Measurements from ENCODE around the gene REPIN1. TPM values are rescaled to one million over a fixed set of nuclear protein-coding genes. Genes with fewer than 3 reads are reported as not detected.

The REPIN1 gene
- total RNA-seq, 3 donors from 2014 or later, result 151 to 228 (median 202) TPM

GRCh38 chr7:150323682-150324372, 44.8 kb upstream of the REPIN1 start:
- Histone ChIP-seq H3K36me3 (ENCODE audit: low read depth) (no peaks in the 10 kb centered on the region), H3K4me3 (peak overlapping the region; percentile 77), H3K4me1 (ENCODE audit: low read depth) (peaks cover 20% of the 10 kb centered on the region), H3K9me3 (no peaks in the 10 kb centered on the region)
- TF ChIP-seq CTCF (IDR thresholded peaks at IDR 0.05), result no peak
- DNase-seq, result peak in 1 of 3 donors; percentile 52
- ATAC-seq, result peak; percentile 56
- intact Hi-C loops (cut with DNase I, micrococcal nuclease), result no loop called here

GRCh38 chr7:150324373-150324961, 44.2 kb upstream of the REPIN1 start:
- intact Hi-C loops (cut with DNase I, micrococcal nuclease), result no loop called here
- TF ChIP-seq CTCF (IDR thresholded peaks at IDR 0.05), result no peak
- no peaks in the 10 kb centered on the region for H3K36me3 ChIP-seq (ENCODE audit: low read depth)
- peaks cover 20% of the 10 kb centered on the region for H3K4me1 ChIP-seq (ENCODE audit: low read depth)
- ATAC-seq, result peak; percentile 62
- H3K4me3 ChIP-seq, result no peak overlapping the region
- no peaks in the 10 kb centered on the region for H3K9me3 ChIP-seq
- peak; percentile 52 to 65 (median 57) for DNase-seq

- DNase-seq, result peak; percentile 23 to 69 (median 58)
- no peak for TF ChIP-seq CTCF (IDR thresholded peaks at IDR 0.05)
- ATAC-seq, result no peak
- Histone ChIP-seq H3K4me1 (ENCODE audit: low read depth) (peaks cover 20% of the 10 kb centered on the region), H3K4me3 (no peak overlapping the region), H3K36me3 (ENCODE audit: low read depth) (no peaks in the 10 kb centered on the region), H3K9me3 (no peaks in the 10 kb centered on the region)
- intact Hi-C loops (cut with DNase I, micrococcal nuclease), result no loop called here
Observed at GRCh38 chr7:150325110-150325611, 43.5 kb upstream of the REPIN1 start.

- H3K36me3 ChIP-seq (ENCODE audit: low read depth), result no peaks in the 10 kb centered on the region
- intact Hi-C loops (cut with DNase I, micrococcal nuclease), result no loop called here
- no peak for ATAC-seq
Observed at GRCh38 chr7:150325901-150326300, 42.7 kb upstream of the REPIN1 start.

GRCh38 chr7:150326657-150327268, 41.9 kb upstream of the REPIN1 start:
- no peak for TF ChIP-seq CTCF (IDR thresholded peaks at IDR 0.05)
- DNase-seq, result no peak
- ATAC-seq, result no peak
- intact Hi-C loops (cut with DNase I, micrococcal nuclease), result no loop called here
- Histone ChIP-seq H3K9me3 (no peaks in the 10 kb centered on the region), H3K36me3 (ENCODE audit: low read depth) (no peaks in the 10 kb centered on the region), H3K4me1 (ENCODE audit: low read depth) (peaks cover 13% of the 10 kb centered on the region), H3K4me3 (no peak overlapping the region)

More at GRCh38 chr7:150325901-150326300, 42.7 kb upstream of the REPIN1 start:
- no peak for TF ChIP-seq CTCF (IDR thresholded peaks at IDR 0.05)
- DNase-seq, result no peak
- Histone ChIP-seq H3K9me3 (no peaks in the 10 kb centered on the region), H3K4me3 (no peak overlapping the region), H3K4me1 (ENCODE audit: low read depth) (peaks cover 18% of the 10 kb centered on the region)

Data from mucosa of descending colon (tissue), 3 donors.